Astrocyte (in vitro differentiated cells and primary cell): ENCODE data around the gene THAP5.

Experiments used
- CTCF ChIP-seq: IDR thresholded peaks from 2 replicates; pipeline ENCODE4 v1.5.1; 2011; ENCODE audit warnings: low read depth, mild to moderate bottlenecking, inconsistent platforms, low read length, moderate library complexity; ENCODE audit not compliant: insufficient read depth
- EZH2 ChIP-seq: IDR thresholded peaks from 2 replicates; pipeline ENCODE4 v1.6.1; 2012; ENCODE audit warnings: mild to moderate bottlenecking, low read length, inconsistent platforms; ENCODE audit not compliant: insufficient read depth

- TF ChIP-seq CTCF (no peak), EZH2 (no peak)
These were observed 41.3 kb downstream of the THAP5 start for GRCh38 chr7:108528183-108528712.
